Tibial artery (tissue), 4 donors: ENCODE measurements around the gene NEK2.
A peak's percentile ranks its signal among the peaks of the same experiment; 100 is the strongest.
"Not testable (repeated sequence)": the region's sequence is repeated elsewhere in the genome, so short reads cannot be mapped to it uniquely, and the experiment has no call there.

Experiments
- DNase-seq, 2 donors: peaks; one replicate each; pipeline ENCODE4 v3.0.0-alpha.2; 2019
- H3K27ac ChIP-seq, 2 donors: fragments of 200-600 bp; sonication (generic) in 1 of 2; 1 replicate in 1 of 2; 2 replicates in 1 of 2; pipeline ENCODE4 v1.5.1; 2018 to 2019; ENCODE audit warnings: mild to moderate bottlenecking in 1 of 2
- H3K27me3 ChIP-seq, 2 donors: fragments of 200-600 bp; sonication (generic) in 1 of 2; one replicate each; pipeline versions ENCODE4 v1.5.1 to v1.6.0; 2016 to 2019
- H3K36me3 ChIP-seq, 3 donors: fragments of 200-600 bp; sonication (generic) in 2 of 3; one replicate each; pipeline ENCODE4 v1.5.1; 2016 to 2019; ENCODE audit warnings: mild to moderate bottlenecking in 2 of 3
- H3K4me1 ChIP-seq, 4 donors: fragments of 200-600 bp; sonication (generic) in 2 of 4; 1 replicate in 3 of 4; 2 replicates in 1 of 4; pipeline ENCODE4 v1.5.1; 2016 to 2019
- H3K4me3 ChIP-seq, 2 donors: fragments of 200-600 bp; sonication (generic) in 1 of 2; 1 replicate in 1 of 2; 2 replicates in 1 of 2; pipeline ENCODE4 v1.5.1; 2018 to 2019; ENCODE audit warnings: mild to moderate bottlenecking in 2 of 2
- H3K9me3 ChIP-seq, 3 donors: fragments of 200-600 bp; sonication (generic) in 1 of 3; one replicate each; pipeline ENCODE4 v1.5.1; 2016 to 2019
- intact Hi-C: fragments of 100-400 bp; cut with DNase I; formaldehyde crosslinking; loops from one replicate; pipeline ENCODE4 v1.15.0; 2023; ENCODE audit warnings: low total_unique reads
- TF ChIP-seq, protein P1 (sequence below), 2 experiments: fragments of 200-600 bp in 1 of 2; fragments of 450-650 bp in 1 of 2; IDR thresholded peaks; one replicate each; pipeline ENCODE4 v1.5.1; 2017 to 2019; ENCODE audit warnings: antibody characterized with exemption in 2 of 2, mild to moderate bottlenecking in 1 of 2, moderate library complexity in 1 of 2

The NEK2 gene

DNA sequence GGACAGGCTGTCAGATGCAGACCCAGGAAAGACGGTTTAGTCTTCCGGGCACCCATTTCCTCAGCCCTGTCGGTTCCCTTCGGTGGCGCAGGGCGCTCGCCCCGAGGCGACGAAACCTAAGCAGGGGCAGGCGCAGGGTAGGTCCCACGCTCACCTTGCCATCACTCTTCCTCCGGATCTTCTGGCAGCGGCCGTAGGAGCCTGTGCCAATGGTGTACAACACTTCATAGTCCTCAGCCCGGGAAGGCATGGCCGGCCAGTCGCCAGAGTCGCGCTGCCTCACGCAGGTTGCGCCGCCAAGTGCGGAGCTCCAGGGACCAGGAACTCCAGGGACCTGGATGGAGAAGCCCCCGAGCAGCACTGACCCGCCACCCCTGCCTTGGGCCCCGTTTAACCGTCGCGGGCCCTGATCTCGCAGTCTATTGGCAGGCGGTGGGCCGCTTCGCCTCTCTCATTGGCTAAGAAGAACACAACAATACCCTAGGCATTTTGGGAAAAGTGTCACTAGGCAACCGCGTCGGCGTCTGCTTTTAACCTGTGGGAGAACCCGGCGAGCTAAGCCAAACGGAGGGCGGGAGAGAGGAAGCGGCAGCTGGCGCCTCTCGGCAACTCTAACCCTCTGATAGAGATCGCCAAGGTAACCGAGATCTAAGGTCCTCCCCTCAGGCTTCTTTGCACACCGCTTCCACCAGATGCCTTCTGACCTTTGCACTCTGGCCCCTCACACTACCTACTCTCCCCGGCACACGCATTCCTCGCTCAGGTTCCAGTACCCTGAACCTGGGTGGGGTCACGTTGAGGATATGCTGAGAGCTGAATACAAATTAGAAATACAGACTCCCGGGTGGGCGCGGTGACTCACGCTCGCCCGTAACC, at the start of gene NEK2:
TSS of gene NEK2 (minus strand) at position 392 of the 876 bp plus-strand sequence. CDS start at position 250, 142 bp downstream.
- Histone ChIP-seq H3K9me3 (no peaks in the 10 kb centered on the region), H3K27me3 (no peaks in the 10 kb centered on the region), H3K4me1 (peaks cover 0 to 11% (median 9%) of the 10 kb centered on the region in 4 donors), H3K27ac (no peak within 1 kb of the TSS), H3K36me3 (no peaks in the 10 kb centered on the region), H3K4me3 (peak within 1 kb of the TSS; percentile 43 to 66)
- TF ChIP-seq, protein P1, sequence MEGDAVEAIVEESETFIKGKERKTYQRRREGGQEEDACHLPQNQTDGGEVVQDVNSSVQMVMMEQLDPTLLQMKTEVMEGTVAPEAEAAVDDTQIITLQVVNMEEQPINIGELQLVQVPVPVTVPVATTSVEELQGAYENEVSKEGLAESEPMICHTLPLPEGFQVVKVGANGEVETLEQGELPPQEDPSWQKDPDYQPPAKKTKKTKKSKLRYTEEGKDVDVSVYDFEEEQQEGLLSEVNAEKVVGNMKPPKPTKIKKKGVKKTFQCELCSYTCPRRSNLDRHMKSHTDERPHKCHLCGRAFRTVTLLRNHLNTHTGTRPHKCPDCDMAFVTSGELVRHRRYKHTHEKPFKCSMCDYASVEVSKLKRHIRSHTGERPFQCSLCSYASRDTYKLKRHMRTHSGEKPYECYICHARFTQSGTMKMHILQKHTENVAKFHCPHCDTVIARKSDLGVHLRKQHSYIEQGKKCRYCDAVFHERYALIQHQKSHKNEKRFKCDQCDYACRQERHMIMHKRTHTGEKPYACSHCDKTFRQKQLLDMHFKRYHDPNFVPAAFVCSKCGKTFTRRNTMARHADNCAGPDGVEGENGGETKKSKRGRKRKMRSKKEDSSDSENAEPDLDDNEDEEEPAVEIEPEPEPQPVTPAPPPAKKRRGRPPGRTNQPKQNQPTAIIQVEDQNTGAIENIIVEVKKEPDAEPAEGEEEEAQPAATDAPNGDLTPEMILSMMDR (IDR thresholded peaks at IDR 0.05), result no peak
- DNase-seq, result peak; percentile 86 to 88
- intact Hi-C loops, result no loop called here

DNA sequence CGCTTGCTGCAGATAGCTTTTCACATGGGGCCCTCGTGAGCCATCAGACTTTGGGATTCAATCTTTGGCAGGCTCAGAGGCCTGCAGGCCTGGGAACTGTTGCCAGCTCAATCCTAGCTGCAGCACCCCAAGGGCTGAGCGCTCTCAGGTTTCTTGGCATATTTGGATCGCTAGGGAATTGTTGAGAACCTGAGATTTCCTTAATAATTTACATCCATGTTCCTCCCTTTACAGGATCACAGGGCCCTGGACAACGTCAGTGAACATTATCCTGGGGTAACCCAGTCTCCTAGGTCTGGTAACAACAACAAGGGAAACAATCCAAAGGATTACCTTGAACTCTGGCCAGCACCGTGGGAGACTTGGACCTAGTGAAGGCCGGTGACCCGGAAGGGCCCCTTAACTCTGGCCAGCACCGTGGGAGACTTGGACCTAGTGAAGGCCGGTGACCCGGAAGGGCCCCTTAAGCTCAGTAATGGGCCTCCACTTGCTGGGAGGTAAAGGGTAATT, 49.3 kb upstream of the NEK2 start:
- H3K36me3 ChIP-seq, result no peaks in the 10 kb centered on the region
- no peak overlapping the region for H3K27ac ChIP-seq
- H3K9me3 ChIP-seq, result no peaks in the 10 kb centered on the region
- H3K4me3 ChIP-seq, result no peak overlapping the region
- intact Hi-C loops, result no loop called here
- H3K27me3 ChIP-seq, result no peaks in the 10 kb centered on the region
- TF ChIP-seq, protein P1 (IDR thresholded peaks at IDR 0.05), result no peak
- DNase-seq, result no peak
- H3K4me1 ChIP-seq, result no peaks in the 10 kb centered on the region

DNA sequence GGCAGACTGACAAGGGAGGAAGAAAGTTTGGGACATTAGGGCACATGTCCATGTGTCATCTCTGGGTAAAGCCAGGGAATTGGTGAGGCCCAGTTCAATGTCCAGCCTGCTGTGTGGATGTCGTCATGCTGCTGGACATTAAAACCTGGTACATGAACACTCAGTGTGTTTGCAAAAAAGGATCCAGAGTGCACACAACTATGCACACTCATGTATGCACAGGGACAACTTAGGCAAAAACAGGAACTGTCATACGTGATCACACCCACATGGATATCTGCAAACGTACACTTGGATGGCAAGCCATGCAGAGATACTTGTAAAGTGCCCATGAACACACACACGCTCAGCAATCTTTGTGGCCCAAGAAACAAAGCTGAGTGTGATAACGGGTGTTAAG, 47.9 kb upstream of the NEK2 start:
- TF ChIP-seq, protein P1 (IDR thresholded peaks at IDR 0.05), result no peak
- H3K27me3 ChIP-seq, result no peaks in the 10 kb centered on the region
- H3K9me3 ChIP-seq, result no peaks in the 10 kb centered on the region
- H3K4me1 ChIP-seq, result no peaks in the 10 kb centered on the region
- H3K27ac ChIP-seq, result no peak overlapping the region
- no peak for DNase-seq
- no peak overlapping the region for H3K4me3 ChIP-seq
- H3K36me3 ChIP-seq, result no peaks in the 10 kb centered on the region
- intact Hi-C loops, result no loop called here

DNA sequence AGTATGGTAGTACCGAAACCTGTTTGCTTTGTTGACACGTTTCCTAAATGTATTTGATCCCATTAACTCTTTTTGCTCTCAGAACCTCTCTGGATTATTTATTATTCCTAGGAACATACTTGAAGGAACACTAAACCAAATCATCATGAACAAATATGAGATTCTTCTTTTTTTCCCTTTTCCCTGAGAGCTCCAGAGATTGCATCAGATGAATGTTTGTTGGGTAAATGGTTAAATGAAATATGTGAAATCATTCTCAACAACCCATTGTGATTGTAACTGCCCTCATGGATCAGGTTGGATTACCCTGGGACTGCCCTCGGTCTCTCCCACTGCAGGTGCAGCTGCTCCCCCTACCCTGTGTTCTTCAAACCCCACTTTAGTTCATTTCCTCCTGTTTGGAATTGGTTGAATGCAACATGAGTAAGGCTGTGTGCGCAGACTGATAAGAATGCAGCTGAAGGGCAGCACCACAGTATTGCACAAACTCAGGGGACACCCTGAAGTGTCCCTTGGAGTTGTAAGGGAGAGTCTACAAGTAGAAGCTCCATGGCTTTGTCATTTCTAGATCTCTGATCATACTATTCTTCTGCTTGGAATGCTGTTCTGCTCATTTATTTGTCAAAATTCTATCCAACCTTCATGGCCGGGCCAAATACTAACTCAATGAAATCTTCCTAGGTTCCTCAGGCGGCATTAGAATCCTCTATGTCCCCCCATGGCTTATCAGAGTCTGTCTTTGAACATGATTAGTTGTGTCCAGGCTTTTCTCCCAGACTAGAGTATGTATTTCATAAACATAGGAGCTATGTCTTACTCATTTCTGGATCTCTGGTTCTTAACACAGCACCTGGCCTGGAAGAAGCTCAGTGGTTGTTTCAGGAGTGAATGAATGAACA, 47.1 kb upstream of the NEK2 start:
- H3K27ac ChIP-seq, result no peak overlapping the region
- H3K4me3 ChIP-seq, result no peak overlapping the region
- H3K36me3 ChIP-seq, result no peaks in the 10 kb centered on the region
- H3K27me3 ChIP-seq, result no peaks in the 10 kb centered on the region
- TF ChIP-seq, protein P1 (IDR thresholded peaks at IDR 0.05), result no peak
- no peaks in the 10 kb centered on the region for H3K4me1 ChIP-seq
- intact Hi-C loops, result no loop called here
- no peaks in the 10 kb centered on the region for H3K9me3 ChIP-seq
- no peak for DNase-seq

DNA sequence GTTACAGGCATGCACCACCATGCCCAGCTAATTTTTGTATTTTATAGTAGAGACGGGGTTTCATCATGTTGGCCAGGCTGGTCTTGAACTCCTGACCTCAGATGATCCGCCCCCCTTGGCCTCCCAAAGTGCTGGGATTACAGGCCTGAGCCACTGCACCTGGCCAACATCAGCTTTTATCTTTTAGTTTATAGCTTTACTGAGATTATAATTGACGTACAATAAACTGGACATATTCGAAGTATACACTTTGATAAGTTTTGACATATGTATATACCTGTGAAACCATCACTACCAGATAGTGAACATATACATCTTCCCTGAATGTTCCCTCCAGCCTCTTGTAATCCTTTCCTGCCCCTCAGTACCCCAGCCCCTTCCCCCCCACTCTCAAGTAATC, 41.1 kb upstream of the NEK2 start:
- H3K4me1 ChIP-seq, intact Hi-C loops, H3K4me3 ChIP-seq, H3K27ac ChIP-seq, H3K27me3 ChIP-seq, DNase-seq, H3K9me3 ChIP-seq, H3K36me3 ChIP-seq: not testable (repeated sequence)
